GM21825 (cell line): ENCODE data around the gene NAALADL2.
"Not testable (repeated sequence)": the region's sequence is repeated elsewhere in the genome, so short reads cannot be mapped to it uniquely, and the experiment has no call there.

Experiments used
- ATAC-seq: cut with Tn5 transposase; IDR thresholded peaks from one replicate; pipeline ENCODE4 v1.9.1; 2021; ENCODE audit warnings: mild to moderate bottlenecking, moderate library complexity; ENCODE audit not compliant: unreplicated experiment

The NAALADL2 gene

GRCh38 chr3:175798326-175798725 lies 939.2 kb downstream of the NAALADL2 start:
- ATAC-seq, result no peak

GRCh38 chr3:175805825-175806224 lies 946.7 kb downstream of the NAALADL2 start:
- ATAC-seq, result no peak

- no peak for ATAC-seq
Observed at GRCh38 chr3:175807175-175807574, 948.0 kb downstream of the NAALADL2 start.

- no peak for ATAC-seq
Observed at GRCh38 chr3:175818811-175819464, 959.8 kb downstream of the NAALADL2 start.

GRCh38 chr3:175822766-175823491 lies 963.8 kb downstream of the NAALADL2 start:
- not testable (repeated sequence) for ATAC-seq

- not testable (repeated sequence) for ATAC-seq
Observed at GRCh38 chr3:175825016-175825580, 966.0 kb downstream of the NAALADL2 start.

GRCh38 chr3:175826759-175827158 lies 967.6 kb downstream of the NAALADL2 start:
- no peak for ATAC-seq

- ATAC-seq, result not testable (repeated sequence)
Observed at GRCh38 chr3:175829809-175830208, 970.7 kb downstream of the NAALADL2 start.

- ATAC-seq, result not testable (repeated sequence)
Observed at GRCh38 chr3:175835763-175836162, 976.6 kb downstream of the NAALADL2 start.

GRCh38 chr3:175836617-175837016 lies 977.5 kb downstream of the NAALADL2 start:
- no peak for ATAC-seq

GRCh38 chr3:175837962-175838361 lies 978.8 kb downstream of the NAALADL2 start:
- ATAC-seq, result no peak

GRCh38 chr3:175839366-175840005 lies 980.4 kb downstream of the NAALADL2 start:
- ATAC-seq, result no peak

GRCh38 chr3:175851541-175851940 lies 992.4 kb downstream of the NAALADL2 start:
- ATAC-seq, result no peak

- no peak for ATAC-seq
Observed at GRCh38 chr3:175852560-175852959, 993.4 kb downstream of the NAALADL2 start.

GRCh38 chr3:175857666-175858270 lies 998.6 kb downstream of the NAALADL2 start:
- ATAC-seq, result no peak
